Measurements from ENCODE around the gene FHIT. TPM values are rescaled to one million over a fixed set of nuclear protein-coding genes. Genes with fewer than 3 reads are reported as not detected.
"Not testable (repeated sequence)": the region's sequence is repeated elsewhere in the genome, so short reads cannot be mapped to it uniquely, and the experiment has no call there.

The FHIT gene
- total RNA-seq, 1 donor from 2014 or later = 1.3 TPM

DNA sequence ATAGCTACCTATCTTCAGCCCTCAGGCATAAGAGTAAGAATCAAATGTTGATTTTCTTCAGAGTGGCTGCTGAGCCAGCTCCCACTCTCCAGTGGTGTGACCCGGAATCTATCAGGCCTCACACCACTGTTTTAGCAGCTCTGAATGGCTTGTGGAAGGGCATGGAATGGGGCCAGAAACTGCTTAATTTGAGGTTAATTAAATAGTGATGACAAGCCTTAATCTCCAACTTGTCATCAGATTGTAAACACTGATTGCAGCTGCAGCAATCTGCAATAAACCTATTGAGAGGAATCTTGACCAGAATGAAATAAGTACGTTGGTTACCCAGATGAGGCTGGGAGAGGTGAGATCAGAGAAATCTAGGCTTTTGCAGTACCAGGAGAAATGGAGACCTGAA, 317.4 kb downstream of the FHIT start:
- DNase-seq (ENCODE audit: low read depth, low spot score) = no peak

DNA sequence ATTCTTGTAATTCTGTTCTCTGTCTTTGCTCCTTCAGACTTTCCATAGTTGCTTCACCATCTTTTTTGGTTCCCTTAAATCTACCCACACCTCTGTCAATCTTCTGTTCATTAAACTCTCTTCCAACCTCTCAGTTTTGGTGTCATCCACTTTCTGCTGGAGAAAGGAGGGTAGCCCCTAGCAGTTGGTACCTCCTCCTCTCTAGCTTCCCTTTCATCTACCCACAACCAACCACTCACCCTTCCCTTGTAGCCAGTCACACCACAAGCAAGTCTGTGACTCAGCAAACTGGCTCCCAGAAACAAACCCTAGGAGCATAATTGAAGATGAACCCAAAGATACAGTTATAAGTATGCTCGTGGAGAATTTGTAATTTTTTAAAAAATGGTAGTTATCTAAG, 318.6 kb downstream of the FHIT start:
- no peak for DNase-seq (ENCODE audit: low read depth, low spot score)

DNA sequence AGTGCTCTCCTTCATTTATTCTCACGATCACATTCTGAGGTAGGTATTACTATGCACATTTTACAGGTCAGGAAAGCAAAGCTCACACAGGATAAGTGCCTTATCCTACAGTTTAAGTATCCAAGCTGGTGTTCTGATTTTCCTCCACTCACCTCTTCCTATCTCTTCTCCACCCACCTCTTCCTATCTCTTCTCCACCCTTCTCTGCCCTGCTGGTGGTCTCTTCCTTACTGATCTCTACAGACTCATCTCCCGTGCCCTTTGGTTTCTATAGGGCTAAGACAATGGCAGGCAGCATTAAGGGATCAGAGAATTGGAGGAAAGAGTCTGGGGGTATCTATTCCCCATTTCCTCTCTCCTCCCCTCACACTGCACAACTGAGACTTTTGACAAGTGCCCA, 319.1 kb downstream of the FHIT start:
- no peak for DNase-seq (ENCODE audit: low read depth, low spot score)

DNA sequence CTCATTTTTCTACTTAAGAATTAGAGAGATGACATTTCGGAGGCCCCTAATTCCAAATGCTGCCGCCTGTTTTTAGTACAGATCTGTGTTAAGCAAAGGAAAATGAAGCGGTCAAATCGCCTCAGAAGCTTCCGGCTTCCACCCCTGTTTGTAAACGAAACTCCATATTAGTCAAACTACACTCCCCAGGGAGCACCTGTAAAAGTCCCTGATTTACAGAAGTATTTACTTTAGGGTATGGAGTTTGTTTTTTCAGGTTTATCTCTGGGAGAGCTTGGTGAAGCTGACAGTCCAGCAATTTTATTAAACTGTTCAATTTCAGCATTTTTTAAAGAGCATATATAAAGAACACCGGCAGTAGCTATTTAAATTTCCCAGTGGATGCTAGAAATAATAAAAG, 319.8 kb downstream of the FHIT start:
- DNase-seq (ENCODE audit: low read depth, low spot score) = no peak

DNA sequence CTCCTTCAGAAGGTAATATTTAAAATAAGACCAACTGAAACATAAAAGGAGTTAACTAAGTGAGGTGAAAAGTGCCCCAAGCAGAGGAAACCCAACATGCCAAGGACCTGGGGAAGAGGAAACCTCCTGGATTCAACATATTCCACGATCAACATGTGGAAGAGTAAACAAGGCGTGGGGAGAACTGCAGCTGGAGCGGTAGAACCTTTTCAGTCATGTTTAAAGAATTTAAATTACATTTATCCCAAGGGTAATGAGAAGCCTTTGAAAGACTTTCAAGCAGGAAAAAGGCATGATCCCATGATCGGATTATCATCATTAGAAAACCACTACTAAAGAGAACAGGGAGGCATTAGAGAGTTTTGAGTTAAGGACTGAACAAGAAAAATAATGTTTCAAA, 330.7 kb downstream of the FHIT start:
- no peak for DNase-seq (ENCODE audit: low read depth, low spot score)

DNA sequence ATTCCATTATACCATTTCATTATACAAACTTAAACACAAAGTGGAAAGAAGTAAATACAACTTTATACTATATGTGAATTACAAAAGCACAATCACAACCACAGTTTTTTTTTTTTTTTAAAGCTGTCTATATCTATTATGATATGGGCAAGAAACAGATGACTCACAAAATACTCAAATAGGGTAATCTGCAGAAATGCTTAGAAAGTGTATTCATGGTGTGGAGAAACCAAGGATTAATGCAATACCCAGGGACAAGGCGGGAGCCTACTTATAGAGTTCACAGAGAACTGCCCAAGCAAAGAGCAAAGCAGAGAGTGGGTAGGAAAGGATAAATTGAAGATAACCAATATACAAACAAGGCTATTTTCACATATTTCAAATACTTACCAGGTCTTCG, 332.0 kb downstream of the FHIT start:
- DNase-seq (ENCODE audit: low read depth, low spot score) = no peak

DNA sequence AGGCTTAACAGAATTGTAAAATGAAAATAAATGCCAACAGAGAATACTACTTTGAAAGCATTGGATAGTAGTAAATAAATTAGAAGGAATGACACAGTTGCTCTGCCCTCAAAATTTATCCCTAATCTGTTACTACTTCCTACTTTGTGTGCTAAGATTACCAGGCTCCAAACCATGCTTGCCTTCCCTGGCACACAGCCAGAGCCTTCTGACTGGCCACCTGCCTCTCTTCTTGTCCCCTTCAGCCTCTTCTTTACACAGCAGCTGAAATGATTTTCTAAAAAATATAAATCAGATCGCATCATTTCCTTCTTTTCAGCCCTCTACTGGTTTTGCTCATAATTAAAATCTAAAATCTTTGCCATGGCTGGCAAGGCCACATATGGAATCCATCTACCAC, 334.1 kb downstream of the FHIT start:
- no peak for DNase-seq (ENCODE audit: low read depth, low spot score)

DNA sequence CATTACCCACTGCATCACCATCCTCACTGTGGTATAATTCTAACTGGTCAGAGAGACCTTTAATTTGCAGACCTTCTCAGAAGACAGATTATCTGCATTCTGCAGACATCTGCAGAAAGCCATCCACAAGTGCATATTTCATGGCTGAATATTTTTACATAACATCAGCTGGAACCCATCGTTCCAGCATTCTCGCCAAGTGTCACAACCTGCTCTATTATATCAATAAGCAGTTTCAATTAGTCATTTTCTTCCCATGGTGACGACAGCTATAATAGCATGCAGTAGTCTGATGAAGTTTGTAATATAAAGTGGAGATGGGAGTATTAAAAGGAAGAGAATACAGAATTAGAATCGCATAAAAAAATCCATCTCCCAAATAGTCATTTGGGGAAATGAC, 334.7 kb downstream of the FHIT start:
- DNase-seq (ENCODE audit: low read depth, low spot score) = no peak

DNA sequence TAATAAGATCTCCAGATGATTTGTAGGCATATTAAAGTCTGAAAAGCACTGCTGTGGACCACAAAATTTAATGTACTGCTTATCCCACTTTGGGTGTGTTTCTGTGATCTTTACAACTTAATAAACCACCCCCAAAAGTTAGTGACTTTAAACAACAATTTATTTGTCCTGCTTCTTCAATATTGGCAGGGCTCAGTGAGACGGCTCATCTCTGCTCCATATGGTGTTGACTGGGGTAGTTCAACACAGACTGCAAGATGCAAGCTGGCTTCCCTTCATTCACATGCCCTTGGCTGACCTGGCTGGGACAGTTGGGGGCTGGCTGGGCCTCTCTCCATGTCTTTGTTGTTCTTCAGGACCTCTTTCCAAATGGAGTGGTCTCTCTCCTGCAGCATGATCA, 337.8 kb downstream of the FHIT start:
- DNase-seq (ENCODE audit: low read depth, low spot score) = no peak

DNA sequence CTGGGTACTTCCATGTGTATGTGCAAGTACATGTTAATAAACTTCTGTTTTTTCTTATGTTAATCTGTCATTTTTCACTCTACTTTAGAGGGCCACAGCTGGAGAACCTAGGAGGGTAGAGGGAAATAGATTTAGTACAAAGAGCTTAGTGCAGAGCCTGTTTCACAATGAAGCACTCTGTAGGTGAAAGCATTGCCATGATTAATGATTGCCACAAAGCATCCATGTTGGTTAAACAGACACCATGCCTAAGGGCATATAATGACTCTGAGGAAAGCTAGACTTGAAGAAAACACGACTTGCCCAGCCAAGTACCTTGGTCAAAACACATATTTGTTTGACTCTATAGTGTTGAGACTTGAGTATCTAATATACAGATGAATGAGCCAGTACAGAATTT, 338.4 kb downstream of the FHIT start:
- DNase-seq (ENCODE audit: low read depth, low spot score) = no peak

DNA sequence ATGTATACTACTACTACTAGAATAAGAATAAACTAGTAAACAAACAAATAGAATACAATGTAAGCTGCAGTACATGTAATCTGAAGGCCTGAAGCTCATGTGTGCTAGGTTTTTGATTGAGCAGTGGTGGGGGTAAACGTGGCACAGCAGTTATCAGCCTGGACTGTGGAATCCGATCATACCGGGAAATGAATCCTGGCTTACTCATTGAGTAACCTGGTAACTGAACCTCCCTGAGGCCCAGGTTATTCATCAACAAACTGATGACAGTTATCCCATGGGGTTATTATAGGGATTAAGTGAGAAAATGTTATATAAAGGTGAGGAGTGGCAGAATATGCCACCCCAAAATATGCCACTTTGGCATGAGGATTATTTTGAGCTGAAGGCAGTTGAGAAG, 339.1 kb downstream of the FHIT start:
- DNase-seq (ENCODE audit: low read depth, low spot score) = no peak

DNA sequence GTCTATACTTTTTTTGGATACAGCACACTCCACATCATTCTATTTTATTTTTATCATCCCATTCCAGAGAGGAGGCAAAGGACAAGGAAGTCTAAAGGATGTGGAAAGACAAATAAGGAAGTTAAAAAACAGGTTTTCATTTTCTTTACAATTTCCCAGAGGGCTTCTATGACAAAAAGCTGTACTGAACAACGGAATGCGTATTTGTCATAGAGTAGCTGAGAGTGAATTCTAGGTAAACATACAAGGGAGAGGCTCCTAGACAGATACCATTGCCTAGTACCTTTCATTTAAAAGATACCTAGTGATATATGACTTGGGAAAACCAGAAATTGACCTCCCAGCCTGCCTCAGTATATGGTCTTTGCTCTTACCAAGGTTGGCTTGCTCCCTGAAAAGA, 341.7 kb downstream of the FHIT start:
- DNase-seq (ENCODE audit: low read depth, low spot score) = no peak

DNA sequence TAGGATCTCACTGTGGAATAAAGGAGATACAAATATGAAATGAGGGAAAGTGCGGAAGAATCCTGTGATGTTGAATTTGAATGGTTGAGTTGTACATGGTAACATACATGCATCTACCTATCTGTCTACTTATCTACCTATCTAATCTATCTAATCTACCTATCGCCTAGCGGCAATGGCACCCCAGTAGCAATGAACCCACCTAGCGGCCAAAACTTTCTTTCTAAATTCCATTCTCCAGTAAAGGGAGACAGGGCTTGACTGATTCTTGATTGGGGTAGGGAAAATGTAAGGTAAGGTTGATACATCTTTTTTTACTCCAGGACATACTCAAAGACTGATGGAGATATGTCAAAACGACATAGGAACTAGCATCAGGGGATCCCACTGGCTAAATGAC, 345.0 kb downstream of the FHIT start:
- no peak for DNase-seq (ENCODE audit: low read depth, low spot score)

DNA sequence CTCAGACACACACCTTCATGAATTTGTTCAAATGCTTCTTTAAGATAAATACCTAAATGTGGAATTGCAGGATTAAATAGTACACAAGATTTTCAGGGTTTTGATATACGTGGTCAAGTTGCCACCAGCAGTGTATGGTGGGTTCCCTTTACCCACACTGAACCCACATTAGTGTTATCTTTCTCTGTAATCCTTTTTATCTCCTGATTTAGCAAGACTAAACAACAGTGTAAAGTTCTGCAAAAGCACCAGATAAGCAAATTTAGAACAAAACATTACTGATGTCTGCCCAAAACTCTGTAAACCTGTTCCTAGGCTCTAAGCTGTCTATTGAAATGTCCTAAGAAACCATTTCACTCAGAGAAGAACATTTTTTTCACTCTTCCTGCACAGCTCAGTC, 352.9 kb downstream of the FHIT start:
- no peak for DNase-seq (ENCODE audit: low read depth, low spot score)

DNA sequence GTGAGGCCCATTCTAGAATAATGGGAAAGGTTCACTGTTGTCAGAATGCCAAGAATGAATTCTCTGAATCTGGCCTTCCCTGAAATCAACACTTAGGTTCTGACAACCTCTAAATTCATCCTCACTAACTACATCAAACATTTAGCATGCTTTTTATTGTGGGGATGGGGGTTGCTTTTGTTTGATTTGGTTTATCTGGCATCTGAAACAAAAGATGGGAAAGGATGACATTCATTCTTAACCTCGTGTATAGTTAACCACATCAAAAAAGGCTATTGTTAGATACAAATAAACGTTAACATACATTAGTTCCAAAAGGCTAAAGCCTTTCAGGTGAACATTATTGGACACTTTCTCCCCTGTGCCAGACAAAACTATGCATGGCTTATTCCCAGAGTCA, 357.3 kb downstream of the FHIT start:
- DNase-seq (ENCODE audit: low read depth, low spot score) = no peak

DNA sequence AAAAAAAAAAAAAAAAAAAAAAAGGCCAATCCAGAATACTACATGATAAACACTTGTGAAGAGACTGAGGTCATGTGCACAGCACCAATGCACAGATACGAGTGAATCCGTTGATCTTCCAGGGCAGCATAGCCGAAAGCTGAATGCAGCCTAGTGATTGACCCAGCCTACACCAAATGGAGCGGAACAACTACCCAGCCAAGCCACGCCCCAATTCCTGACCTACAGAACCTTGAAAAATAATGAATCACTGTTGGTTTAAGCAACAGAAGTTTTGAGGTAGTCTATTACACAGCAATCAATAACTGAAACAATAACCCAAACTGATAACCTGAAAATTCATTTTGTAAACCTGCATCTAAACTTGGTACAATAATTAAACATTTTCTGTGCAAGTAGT, 361.0 kb downstream of the FHIT start:
- DNase-seq (ENCODE audit: low read depth, low spot score) = no peak

DNA sequence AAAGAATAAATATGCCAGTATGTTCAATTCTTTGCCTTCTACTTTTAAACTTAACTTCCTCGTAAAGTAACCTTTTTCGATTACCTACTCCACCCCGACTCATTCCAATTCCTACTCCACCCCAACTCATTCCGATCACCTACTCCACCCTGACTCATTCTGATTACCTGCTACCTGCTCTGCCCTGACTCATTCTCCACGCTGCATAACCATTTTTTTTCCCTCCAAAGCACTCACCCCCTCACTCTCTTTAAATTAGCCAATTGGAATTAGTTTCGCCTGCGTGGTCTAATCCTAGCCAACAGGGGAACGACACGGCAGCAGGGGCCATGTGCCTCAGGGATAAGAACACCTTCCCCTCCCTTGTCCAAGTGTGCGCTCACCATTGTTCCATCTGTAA, 362.3 kb downstream of the FHIT start:
- not testable (repeated sequence) for DNase-seq (ENCODE audit: low read depth, low spot score)

DNA sequence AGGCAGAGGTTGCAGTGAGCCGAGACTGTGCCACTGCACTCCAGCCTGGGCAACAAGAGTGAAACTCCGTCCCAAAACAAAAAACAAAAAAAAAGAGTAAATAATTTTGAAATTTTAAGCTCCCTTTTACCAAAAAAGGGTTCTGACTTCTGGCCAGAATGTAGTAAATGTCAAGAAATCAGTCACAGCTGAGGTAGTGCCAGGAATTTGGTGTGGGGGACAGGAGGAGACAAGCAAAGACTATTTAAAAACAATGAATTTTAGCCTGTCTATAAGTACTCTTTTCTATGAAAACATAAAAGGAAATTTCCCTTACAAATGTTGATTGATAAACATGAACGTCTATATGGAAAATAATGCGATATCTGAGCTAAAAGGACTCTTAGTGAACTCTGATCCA, 363.7 kb downstream of the FHIT start:
- no peak for DNase-seq (ENCODE audit: low read depth, low spot score)

DNA sequence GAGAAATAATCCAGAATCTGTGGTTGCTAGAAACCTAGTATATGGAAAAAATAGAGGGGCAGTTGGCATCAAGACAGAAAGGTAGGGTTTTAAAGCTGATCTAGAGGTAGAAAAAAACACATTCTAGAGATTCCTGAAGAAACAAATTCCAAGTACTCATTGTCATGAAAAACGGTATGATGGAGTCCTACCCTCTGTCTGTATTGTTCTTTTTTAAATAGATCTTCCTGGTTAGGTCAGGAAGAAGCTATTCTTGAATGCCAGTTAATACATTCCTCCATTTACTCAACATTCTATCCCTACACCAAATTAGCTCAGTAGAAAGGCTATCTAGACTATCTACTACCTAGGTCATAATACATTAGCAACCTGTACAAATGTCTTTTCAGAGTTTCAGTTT, 364.7 kb downstream of the FHIT start:
- DNase-seq (ENCODE audit: low read depth, low spot score) = no peak

DNA sequence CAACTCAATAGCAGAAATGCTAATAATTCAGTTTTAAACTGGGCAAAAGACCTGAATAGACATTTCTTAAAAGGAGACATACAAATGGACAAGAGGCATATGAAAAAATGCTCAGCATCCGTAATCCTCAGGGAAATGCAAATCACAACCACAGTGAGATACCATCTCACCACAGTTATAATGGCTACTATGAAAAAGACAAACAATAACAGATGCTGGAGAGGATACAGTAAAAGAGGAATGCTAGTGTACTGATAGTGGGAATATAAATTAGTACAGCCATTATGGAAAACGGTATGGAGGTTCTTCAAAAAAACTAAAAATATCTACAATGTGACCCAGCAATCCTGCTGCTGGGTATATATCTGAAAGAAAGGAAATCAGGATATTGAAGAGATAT, 367.2 kb downstream of the FHIT start:
- DNase-seq (ENCODE audit: low read depth, low spot score) = no peak

DNA sequence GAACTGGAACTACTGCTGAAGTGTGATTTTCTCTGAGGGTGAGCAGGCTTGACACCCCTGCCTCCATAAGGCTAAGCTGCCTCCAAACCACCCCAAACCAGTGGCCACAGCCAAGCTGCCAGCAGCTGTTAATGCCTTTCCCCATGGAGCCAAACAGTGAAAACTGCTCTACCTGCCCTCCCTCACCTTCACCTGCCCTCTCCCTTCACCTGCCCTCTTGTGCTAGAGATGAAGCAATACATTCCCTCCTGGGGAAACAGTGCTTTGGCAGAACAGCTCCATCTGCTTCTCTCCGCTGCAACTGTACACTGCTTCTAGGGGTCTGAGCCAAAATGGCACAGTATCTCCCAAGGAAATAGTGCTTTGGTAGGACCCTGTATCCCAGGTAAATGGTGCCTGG, 374.1 kb downstream of the FHIT start:
- DNase-seq (ENCODE audit: low read depth, low spot score) = no peak

DNA sequence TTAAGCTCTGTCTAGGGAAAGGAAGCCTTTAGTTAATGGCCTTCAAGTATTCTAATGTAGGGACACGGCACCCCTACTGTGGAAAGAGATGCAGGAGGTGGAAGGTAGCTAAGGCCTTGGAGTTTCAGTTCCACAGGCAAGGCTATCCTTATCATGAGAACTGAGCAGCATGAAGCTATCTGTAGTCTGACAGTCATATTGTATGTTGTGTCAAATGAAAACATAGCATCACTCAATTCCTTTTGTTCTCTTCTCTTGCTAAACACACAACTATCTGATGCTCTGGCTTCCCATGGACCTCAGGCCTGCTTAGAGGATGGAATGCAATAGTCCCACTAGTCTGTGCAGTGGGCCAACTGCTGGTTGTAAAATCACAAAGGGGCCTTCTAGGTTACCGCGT, 380.9 kb downstream of the FHIT start:
- DNase-seq (ENCODE audit: low read depth, low spot score) = no peak

DNA sequence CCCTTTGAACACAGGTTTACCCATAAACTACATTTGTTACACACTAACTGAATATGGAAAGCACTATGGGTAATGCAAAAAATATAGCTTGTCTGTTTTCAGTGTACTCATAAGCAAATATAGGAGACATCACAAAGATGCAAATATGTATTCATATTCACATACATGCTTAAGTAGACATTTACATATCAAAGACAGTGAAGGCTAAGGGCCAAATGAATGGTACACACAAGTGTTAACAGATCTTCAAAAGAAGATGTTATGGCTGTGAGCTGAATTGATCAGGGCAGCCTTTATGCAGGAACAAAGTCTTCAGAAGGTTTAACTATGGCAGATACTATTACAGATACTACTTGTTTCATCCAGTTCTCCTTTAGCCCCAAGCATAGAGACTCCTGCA, 384.1 kb downstream of the FHIT start:
- no peak for DNase-seq (ENCODE audit: low read depth, low spot score)

DNA sequence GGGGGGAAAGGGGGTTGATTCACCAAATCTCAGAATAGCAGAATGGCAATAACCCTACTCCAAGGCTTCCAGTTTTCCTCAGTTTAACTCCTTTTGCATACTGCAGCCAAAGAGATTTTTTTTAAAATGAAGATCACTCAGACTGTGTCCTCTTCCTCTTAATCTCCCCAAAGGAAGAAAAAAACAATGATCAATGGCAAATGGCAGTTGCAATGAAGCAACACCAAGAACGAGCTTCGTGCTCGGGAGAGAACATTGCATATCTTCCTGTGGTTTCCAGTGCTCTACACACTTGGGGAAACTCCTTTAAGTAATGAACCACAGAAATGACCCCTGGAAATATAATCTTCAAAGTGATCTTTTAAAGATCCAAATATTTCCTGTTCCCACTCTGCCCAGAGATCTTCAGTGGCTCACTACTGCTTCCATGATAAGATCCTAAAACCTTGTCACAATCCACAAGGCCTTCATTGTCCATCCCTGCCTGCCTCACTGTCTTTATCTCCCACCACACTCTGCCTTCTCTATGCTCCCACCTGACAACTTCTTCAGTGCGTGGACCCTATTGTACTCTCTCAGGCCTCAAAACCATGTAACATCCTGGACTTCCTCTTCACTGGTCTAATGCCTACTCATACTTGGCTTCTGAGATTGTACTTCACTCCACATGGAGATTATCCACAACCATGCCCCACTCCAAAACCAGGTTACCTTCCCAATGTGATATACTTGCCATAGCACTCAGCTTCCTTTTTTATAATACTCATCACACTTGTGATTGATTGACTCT, 394.8 kb downstream of the FHIT start:
- DNase-seq (ENCODE audit: low read depth, low spot score) = no peak
